D721Med (cell line): Measurements from ENCODE around the gene CASZ1.
A peak's percentile ranks its signal among the peaks of the same experiment; 100 is the strongest.

Experiments
- DNase-seq: peaks from one replicate; pipeline ENCODE4 v3.0.0; 2011; ENCODE audit warnings: low spot score; ENCODE audit not compliant: insufficient read length
- FAIRE-seq: peaks from 2 replicates; lab custom pipeline; 2011; peaks lifted over from hg19 to GRCh38; lab: Jason Lieb, UNC
- TF ChIP-seq, protein P1 (sequence below): IDR thresholded peaks from 2 replicates; pipeline ENCODE4 v1.5.1; 2012; ENCODE audit warnings: mild to moderate bottlenecking, control low read depth; ENCODE audit not compliant: insufficient read depth; ENCODE audit errors: missing control alignments

CASZ1 gene

DNA sequence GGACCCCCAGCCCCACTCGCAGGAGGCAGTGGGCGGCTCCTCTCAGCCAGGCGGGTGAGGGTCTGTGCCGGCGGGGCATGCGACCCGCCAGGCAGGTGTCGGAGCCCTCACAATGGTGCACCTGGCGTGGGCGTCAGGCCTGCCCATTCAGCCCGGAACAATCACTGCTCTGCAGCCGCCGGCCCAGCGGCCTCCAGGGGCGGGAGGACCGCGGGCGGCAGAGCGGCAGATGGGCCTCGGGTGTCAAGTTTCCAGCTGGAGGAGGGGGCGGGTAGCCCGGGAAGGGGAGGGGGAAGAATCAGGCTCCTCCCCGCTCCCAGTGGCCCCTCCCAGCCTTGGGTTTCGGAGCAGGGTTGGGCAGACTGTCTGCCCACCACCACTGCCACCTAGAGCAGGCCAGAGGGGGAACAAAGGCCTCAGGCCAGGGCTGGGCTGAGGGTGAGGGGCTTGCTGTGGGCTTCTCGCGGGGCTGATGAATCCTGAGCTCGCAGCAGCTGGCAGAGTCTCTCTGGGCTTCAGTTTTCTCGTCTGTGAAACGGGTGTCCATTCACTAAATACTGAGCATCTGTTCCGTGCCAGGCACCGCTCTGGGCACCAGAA lies 39.5 kb upstream of the CASZ1 start:
- DNase-seq, result peak; percentile 69
- TF ChIP-seq, protein P1, sequence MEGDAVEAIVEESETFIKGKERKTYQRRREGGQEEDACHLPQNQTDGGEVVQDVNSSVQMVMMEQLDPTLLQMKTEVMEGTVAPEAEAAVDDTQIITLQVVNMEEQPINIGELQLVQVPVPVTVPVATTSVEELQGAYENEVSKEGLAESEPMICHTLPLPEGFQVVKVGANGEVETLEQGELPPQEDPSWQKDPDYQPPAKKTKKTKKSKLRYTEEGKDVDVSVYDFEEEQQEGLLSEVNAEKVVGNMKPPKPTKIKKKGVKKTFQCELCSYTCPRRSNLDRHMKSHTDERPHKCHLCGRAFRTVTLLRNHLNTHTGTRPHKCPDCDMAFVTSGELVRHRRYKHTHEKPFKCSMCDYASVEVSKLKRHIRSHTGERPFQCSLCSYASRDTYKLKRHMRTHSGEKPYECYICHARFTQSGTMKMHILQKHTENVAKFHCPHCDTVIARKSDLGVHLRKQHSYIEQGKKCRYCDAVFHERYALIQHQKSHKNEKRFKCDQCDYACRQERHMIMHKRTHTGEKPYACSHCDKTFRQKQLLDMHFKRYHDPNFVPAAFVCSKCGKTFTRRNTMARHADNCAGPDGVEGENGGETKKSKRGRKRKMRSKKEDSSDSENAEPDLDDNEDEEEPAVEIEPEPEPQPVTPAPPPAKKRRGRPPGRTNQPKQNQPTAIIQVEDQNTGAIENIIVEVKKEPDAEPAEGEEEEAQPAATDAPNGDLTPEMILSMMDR, result peak; percentile 17
- no peak for FAIRE-seq

GRCh38 chr1:10835421-10835820 lies 39.0 kb upstream of the CASZ1 start:
- FAIRE-seq, result no peak
- TF ChIP-seq, protein P1, result no peak
- no peak for DNase-seq

DNA sequence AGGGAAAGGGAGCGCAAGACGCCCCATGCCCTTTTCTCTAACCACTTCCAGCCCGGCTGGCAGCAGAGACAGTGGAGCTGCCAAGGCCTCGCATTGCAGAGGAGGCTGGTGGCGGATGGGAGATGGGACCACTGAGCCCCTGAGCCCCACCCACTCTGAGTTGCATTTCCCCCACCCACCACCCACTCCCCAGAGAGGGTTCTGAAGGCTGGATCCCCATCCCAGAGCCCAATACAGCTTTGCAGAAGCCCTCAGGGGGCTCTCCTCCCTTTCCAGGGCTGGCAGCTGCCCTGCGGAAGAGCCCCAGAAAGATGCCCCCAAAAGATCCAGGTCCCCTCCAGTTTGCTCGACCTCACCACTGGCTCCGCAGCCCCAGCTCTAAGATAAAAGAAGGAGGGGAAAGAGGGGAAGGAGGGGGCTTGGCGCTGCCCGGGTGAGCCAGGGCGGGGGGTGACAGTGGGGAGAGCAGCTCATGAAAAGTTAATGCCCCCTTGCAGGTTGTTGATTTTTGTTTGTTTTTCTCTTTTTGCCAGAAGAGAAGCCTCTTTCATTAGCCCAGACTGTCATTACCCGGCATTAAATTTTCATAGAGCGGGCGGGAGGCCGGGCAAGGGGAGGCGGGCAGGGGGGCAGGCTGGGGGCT lies 38.4 kb upstream of the CASZ1 start:
- no peak for DNase-seq
- TF ChIP-seq, protein P1, result no peak
- FAIRE-seq, result no peak

DNA sequence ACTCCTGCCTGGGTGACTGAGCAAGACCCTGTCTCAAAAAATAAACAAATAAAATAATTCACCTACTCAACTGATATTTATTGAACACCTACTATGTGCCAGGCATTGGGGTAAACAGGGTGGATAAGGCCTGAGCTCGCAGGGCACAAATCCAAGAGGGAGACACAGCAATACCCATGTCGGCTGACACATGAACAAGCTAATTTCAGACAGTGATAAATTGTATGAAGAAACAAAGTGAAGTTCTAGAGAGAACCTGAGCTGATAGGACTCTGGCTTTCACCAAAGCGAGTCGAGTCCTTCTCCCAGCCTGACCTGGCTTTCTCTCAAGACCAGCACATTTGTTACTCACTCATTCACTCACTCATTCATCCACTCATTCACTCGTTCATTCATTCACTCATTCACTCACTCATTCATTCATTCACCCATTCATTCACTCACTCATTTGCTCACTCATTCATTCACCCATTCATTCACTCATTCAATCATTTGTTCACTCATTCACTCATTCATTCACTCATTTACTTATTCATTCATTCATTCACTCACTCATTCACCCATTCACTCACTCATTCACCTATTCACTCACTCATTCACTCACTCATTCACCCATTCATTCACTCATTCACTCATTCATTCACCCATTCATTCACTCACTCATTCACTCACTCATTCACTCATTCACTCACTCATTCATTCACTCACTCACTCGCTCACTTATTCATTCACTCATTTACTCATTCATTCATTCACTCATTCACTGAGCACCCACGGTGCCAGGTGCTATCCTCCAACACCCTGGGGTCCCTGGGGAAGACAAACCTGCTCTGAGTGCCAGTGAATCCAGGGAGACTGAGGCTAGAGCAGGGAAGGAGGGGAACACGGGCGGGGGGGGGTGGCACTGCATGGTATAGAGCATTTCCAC lies 37.4 kb upstream of the CASZ1 start:
- FAIRE-seq, result no peak
- TF ChIP-seq, protein P1, result no peak
- DNase-seq, result no peak

- TF ChIP-seq, protein P1, result no peak
- FAIRE-seq (no peak), DNase-seq (no peak)
Measured at GRCh38 chr1:10832703-10833102, 36.3 kb upstream of the CASZ1 start.

GRCh38 chr1:10830961-10831668 lies 34.7 kb upstream of the CASZ1 start:
- TF ChIP-seq, protein P1, result no peak
- DNase-seq (no peak), FAIRE-seq (no peak)
